ENCODE measurements around the gene FIBP.

Gene FIBP

GRCh38 chr11:65888163-65888814, at the start of gene FIBP:
FIBP (minus strand) TSS chr11:65888471; CDS start chr11:65888418, 53 bp downstream.
- peak; percentile 88 to 97 (median 94) for DNase-seq (ENCODE audit: low read depth in 4 of 4, low spot score in 1 of 4)

- no peak for DNase-seq (ENCODE audit: low read depth in 4 of 4, low spot score in 1 of 4)
Measured at GRCh38 chr11:65937766-65938165, 49.5 kb upstream of the FIBP start.

DNA sequence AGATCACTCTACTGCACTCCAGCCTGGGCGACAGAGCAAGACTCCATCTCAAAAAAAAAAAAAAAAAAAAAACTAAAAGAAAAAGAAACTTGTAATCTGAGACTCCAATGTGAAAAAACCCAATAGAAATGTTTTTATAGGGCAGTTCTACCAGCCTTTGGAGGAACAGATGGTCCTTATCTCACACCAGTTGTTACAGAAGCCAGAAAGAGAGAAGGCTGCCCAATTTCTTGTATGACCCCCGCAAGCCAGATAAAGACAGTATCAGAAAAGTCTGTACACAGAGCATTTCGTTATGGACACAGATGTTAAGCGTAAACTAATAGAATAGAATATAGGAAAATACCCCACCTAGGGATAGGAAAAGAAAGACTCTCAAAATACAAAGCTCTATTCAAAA, 45.7 kb upstream of the FIBP start:
- DNase-seq (ENCODE audit: low read depth in 4 of 4, low spot score in 1 of 4), result no peak

- no peak for DNase-seq (ENCODE audit: low read depth in 4 of 4, low spot score in 1 of 4)
Measured at GRCh38 chr11:65932558-65932919, 44.3 kb upstream of the FIBP start.

DNA sequence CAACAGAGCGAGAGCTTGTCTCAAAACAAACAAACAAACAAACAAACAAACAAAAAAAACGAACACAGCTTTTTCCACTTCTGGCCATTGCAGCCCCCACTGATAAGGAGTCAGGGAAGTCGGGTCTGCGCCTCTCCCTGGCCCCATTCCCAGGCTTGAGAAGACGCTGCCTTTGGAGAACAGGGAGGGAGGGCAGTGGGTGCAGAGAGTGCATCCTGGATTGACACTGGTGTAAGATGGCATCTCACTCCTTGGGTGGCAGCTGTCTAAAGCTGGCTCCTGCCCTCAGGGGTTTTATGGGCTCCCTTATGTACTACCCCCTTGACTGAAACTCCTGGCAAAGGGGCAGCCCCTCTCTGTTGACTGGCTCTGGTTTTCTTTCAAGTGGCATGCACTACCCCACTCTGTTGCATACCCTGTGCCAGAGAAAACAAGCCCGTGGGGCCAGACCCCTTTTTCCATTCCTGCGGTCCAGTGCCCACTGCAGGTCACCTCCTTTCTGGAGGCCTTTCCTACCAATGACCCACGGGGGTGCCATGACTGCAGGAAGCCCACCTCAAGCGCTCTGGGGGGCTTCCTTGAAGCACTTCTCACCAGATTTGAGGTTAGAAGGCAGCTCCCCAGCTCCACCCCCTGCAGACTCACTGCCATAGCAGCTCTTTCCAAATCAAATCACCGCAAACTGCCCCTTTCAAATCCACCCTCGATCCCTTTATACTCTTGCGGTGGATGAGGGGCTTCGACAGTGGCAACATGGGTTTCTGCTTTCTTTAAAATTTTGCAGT, 43.7 kb upstream of the FIBP start:
- no peak for DNase-seq (ENCODE audit: low read depth in 4 of 4, low spot score in 1 of 4)

- no peak for DNase-seq (ENCODE audit: low read depth in 4 of 4, low spot score in 1 of 4)
Measured at GRCh38 chr11:65928667-65929066, 40.4 kb upstream of the FIBP start.

DNA sequence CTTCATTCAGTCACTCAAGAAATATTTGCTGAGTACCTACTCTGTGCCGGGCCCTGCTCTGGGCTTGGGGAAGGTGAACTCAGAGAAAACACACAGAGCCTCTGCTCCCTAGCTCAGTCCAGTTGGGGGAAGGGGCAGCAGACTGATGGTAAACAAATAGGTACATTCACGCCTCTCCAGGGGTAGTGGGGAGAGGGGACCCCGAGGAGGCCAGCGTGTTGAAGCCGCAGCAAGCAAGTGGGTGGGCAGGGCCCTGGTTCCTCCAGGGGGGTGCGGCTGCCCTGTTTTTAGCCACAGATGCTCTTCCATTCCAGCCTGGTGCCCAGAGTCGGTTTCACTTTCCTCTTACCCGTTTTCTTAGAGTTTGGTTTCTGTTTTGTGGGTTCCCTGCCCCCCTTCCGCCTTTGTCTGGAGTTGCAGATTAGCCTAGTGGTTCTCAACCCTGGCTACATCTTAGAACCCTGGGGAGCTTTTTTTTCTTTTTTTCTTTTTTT, 39.7 kb upstream of the FIBP start:
- peak; percentile 29 to 64 (median 42) for DNase-seq (ENCODE audit: low read depth in 4 of 4, low spot score in 1 of 4)

DNA sequence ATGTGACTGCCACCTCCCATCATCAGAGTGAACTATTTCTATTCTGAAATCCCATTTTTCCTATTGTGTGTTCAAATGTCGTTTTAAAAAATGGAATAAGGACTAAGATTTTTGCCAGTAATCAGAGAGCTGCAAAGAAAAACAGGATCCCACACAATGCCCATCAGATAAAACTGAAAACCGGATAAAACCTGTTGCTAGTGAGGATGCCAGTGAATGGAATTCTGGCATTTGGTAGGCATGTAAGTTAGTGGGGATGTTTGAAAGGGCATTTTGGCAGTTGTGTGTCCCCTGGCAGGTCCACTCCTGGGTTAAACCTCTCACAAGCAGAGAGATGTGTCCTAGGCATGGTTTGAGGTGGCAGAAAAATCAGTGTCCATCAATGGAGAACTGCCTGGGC, 37.1 kb upstream of the FIBP start:
- DNase-seq (ENCODE audit: low read depth in 4 of 4, low spot score in 1 of 4), result no peak

DNA sequence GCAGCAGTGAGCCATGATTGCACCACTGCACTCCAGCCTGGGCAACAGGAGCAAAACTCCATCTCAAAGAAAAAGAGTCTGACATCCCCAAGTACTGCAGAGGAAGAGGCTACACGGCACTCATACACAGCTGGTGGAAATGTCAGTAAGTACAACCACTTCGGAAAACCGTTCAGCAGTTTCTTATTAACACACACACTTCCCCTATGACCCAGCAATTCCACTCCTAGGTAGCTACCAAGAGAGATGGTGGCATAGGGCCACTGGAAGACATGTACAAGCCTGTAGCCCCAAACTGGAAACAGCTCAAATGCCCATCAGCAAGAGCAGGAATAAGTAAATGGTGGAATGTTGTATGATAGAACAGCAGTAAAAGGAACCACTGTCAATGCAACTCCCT, 34.3 kb upstream of the FIBP start:
- DNase-seq (ENCODE audit: low read depth in 4 of 4, low spot score in 1 of 4), result no peak

- no peak for DNase-seq (ENCODE audit: low read depth in 4 of 4, low spot score in 1 of 4)
Measured at GRCh38 chr11:65921876-65922275, 33.6 kb upstream of the FIBP start.

- no peak for DNase-seq (ENCODE audit: low read depth in 4 of 4, low spot score in 1 of 4)
Measured at GRCh38 chr11:65921033-65921555, 32.8 kb upstream of the FIBP start.

DNA sequence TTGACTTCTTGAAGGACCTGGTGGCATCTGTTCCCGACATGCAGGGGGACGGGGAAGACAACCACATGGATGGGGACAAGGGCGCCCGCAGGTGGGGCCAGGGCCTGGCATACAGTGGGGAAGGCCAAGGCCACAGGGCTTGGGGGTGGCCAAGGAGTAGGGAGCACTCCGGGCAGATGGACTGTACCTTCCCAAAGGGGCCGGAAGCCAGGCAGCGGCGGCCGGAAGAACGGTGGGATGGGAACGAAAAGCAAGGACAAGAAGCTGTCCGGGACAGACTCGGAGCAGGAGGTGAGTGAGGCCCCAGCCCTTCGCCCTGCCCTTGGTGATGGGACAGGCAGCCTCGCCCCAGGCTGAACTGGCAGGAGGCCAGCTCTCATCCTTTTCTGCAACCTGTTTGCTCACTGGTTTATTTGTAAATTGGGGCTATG, 32.1 kb upstream of the FIBP start:
- no peak for DNase-seq (ENCODE audit: low read depth in 4 of 4, low spot score in 1 of 4)

GRCh38 chr11:65919573-65920371, 31.5 kb upstream of the FIBP start:
- peak in 1 of 4 experiments; percentile 31 for DNase-seq (ENCODE audit: low read depth in 4 of 4, low spot score in 1 of 4)

- DNase-seq (ENCODE audit: low read depth in 4 of 4, low spot score in 1 of 4), result peak; percentile 97 to 99 (median 98)
Measured at GRCh38 chr11:65919141-65919572, 30.9 kb upstream of the FIBP start, which contains the start of gene DRAP1. DRAP1 (plus strand) TSS chr11:65919426; CDS start chr11:65919502, 76 bp downstream.

GRCh38 chr11:65918211-65919140, 30.2 kb upstream of the FIBP start, which contains the start of gene C11orf68:
C11orf68 (minus strand) TSS chr11:65919062; CDS start chr11:65919031, 31 bp downstream.
- no peak for DNase-seq (ENCODE audit: low read depth in 4 of 4, low spot score in 1 of 4)

- DNase-seq (ENCODE audit: low read depth in 4 of 4, low spot score in 1 of 4), result no peak
Measured at GRCh38 chr11:65917434-65918210, 29.4 kb upstream of the FIBP start.

DNA sequence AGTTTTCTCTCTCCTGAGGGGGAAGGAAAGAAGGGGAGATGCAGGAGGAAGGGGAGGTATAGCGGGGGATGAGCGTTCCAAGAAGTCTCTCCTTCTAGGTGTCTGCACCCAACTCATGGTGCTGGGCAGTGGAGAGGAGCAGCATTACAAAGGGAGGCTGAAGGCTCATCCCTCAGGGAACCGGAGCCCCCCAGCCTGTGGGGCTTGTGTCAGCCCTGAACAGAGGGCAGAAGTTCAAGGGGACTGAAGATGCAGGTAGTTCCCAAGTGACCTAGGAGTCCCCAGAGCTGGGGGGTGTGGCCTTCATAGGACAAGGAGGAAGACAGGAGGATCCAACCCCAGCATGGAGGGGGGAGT, 28.8 kb upstream of the FIBP start:
- no peak for DNase-seq (ENCODE audit: low read depth in 4 of 4, low spot score in 1 of 4)

DNA sequence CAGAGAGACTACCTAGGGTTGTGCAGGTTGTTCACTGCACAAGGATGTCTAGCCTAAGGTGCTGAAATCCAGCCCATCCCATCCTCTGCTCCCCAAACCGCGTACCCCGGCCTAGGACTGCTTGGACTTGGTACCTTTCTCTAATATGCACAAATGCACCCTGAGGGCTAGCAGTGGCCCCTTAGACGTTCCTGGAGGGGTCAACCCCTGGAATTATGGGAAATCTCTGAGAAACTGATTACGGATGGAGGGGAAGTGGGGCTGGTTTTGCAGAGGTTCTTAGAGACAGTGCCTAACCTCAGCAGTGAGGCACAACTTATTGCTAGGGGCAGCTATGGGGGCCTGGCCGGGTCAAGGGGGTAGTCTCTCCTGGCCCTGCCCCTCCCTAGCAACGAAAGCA, 28.1 kb upstream of the FIBP start:
- DNase-seq (ENCODE audit: low read depth in 4 of 4, low spot score in 1 of 4), result no peak

DNA sequence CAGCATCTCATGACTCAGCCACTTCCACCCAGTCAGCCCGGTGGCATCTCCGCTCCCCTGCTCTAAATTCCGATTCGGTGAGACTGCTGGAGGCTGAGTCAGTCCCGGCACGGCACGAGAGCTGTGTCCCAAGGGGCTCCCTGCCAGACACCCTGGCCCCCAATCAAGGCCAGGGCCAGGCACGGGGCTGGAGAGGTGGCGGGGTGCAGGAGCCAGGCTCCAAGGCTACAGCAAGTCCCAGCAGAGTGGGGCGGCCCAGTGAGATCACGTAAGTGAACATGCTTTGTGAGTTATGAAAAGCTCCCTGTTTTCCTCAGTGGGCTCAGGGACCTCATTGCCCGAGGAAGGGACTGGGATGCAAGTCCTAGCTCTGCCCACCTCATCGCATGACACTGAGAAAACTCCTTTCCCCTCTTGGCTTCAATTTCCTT, 27.6 kb upstream of the FIBP start:
- DNase-seq (ENCODE audit: low read depth in 4 of 4, low spot score in 1 of 4), result no peak

Measured in stimulated activated CD4-positive, alpha-beta T cell treated with anti-CD3 and anti-CD28 coated beads, Interleukin-1b, Interleukin-23, amount 100 ng/mL, for 24 hours (primary cell).